Panc1 (cell line): ENCODE data around the gene BABAM2. TPM values are rescaled to one million over a fixed set of nuclear protein-coding genes. Genes with fewer than 3 reads are reported as not detected.

Experiments used
- ATAC-seq: fragments of 200-7000 bp; cut with Tn5 transposase; 2 replicates; pipeline ENCODE4 v1.9.1; 2020; ENCODE audit warnings: mild to moderate bottlenecking, moderate library complexity
- BruUV-seq: library from RNA; stranded (reverse); fragments of 400-500 nt; replicated peaks from 2 replicates; lab custom pipeline; 2021; lab: Mats Ljungman, UMichigan
- CTCF ChIA-PET: fragments of 300-600 bp; sonication (Branson Sonifier 250); formaldehyde crosslinking; loops from one replicate; lab custom pipeline; 2022; ENCODE audit warnings: antibody characterized with exemption; lab: Charles Lee
- POLR2A ChIA-PET: fragments of 300-600 bp; sonication (Branson Sonifier 250); formaldehyde crosslinking; loops from one replicate; lab custom pipeline; 2022; ENCODE audit warnings: antibody characterized with exemption; lab: Charles Lee
- DNase-seq: peaks from one replicate; pipeline ENCODE4 v3.0.0-alpha.2; 2010; ENCODE audit warnings: low read depth, low spot score
- H3K27ac ChIP-seq: 2 replicates; pipeline ENCODE4 v1.5.1; 2011; ENCODE audit warnings: mild to moderate bottlenecking, low read length, inconsistent platforms
- H3K27me3 ChIP-seq: fragments of 200-500 bp; sonication (Bioruptor generic); 2 replicates; pipeline ENCODE4 v1.6.0; 2014; ENCODE audit warnings: low read length, inconsistent platforms; ENCODE audit not compliant: control insufficient read depth, insufficient read depth
- H3K36me3 ChIP-seq: fragments of 200-500 bp; sonication (Bioruptor generic); 2 replicates; pipeline ENCODE4 v1.5.1; 2014; ENCODE audit warnings: inconsistent platforms, mild to moderate bottlenecking, low read length, moderate library complexity; ENCODE audit not compliant: control insufficient read depth, insufficient read depth
- H3K4me1 ChIP-seq: 2 replicates; pipeline ENCODE4 v1.5.1; 2011; ENCODE audit warnings: inconsistent platforms, mild to moderate bottlenecking, low read length, moderate library complexity; ENCODE audit not compliant: control insufficient read depth, insufficient read depth
- H3K4me3 ChIP-seq, 2 experiments: 2 replicates each; pipeline ENCODE4 v1.5.1; 2011 to 2012; ENCODE audit warnings: low read depth in 2 of 2, low read length in 2 of 2, mild to moderate bottlenecking in 2 of 2, inconsistent platforms in 1 of 2, moderate library complexity in 1 of 2
- H3K9me3 ChIP-seq: fragments of 200-500 bp; sonication (Bioruptor generic); 2 replicates; pipeline ENCODE4 v1.5.1; 2014; ENCODE audit warnings: low read depth, mild to moderate bottlenecking, inconsistent platforms, low read length, moderate library complexity; ENCODE audit not compliant: control insufficient read depth, insufficient read depth
- CTCF ChIP-seq: fragments of 450-650 bp; IDR thresholded peaks from 2 replicates; pipeline ENCODE4 v1.5.1; 2017; ENCODE audit warnings: mild to moderate bottlenecking
- POLR2AphosphoS5 ChIP-seq: IDR thresholded peaks from 2 replicates; pipeline ENCODE4 v1.6.1; 2012; ENCODE audit warnings: mild to moderate bottlenecking, low read depth, low read length, moderate library complexity
- REST ChIP-seq, 2 experiments: IDR thresholded peaks; 2 replicates each; pipeline ENCODE4 v1.6.1; 2011 to 2012; ENCODE audit warnings: low read depth in 2 of 2, control low read depth in 1 of 2, low read length in 1 of 2, mild to moderate bottlenecking in 1 of 2, moderate library complexity in 1 of 2; ENCODE audit not compliant: insufficient read depth in 1 of 2
- SIN3A ChIP-seq: IDR thresholded peaks from 2 replicates; pipeline ENCODE4 v1.6.1; 2012; ENCODE audit warnings: low read depth, mild to moderate bottlenecking, low read length, moderate library complexity, borderline replicate concordance; ENCODE audit not compliant: insufficient read depth
- TCF7L2 ChIP-seq: IDR thresholded peaks from 2 replicates; pipeline ENCODE4 v1.6.1; 2011; ENCODE audit warnings: mild to moderate bottlenecking, low read depth, low read length, inconsistent platforms
- in situ Hi-C: cut with HindIII; loops from 2 replicates; pipeline ENCODE4 v1.10.0; 2016; ENCODE audit warnings: low sequenced_read_pairs, low pct_unique_long_range_greater_than_20kb
- intact Hi-C: fragments of 100-400 bp; cut with micrococcal nuclease; formaldehyde crosslinking; loops from one replicate; pipeline ENCODE4 v1.10.0; 2022; ENCODE audit not compliant: unreplicated experiment
- total RNA-seq: library from RNA; stranded (reverse); gene quantifications from one replicate; pipeline ENCODE4 v1.2.1, GENCODE V29; 2021; ENCODE audit not compliant: unreplicated experiment

BABAM2 gene
- total RNA-seq, 1 experiment from 2014 or later: 31.2 TPM

- TF ChIP-seq REST (IDR thresholded peaks at IDR 0.05; ENCODE audit: insufficient read depth in 1 of 2, low read depth in 2 of 2, low read length in 1 of 2) (no peak), TCF7L2 (no peak), SIN3A (no peak), CTCF (no peak), POLR2AphosphoS5 (no peak)
- H3K36me3 ChIP-seq: no peaks in the 10 kb centered on the region
- no peaks in the 10 kb centered on the region for H3K4me1 ChIP-seq
- DNase-seq: no peak
- POLR2A ChIA-PET: no interaction called here
- ATAC-seq: no peak
- CTCF ChIA-PET: no interaction called here
- no peaks in the 10 kb centered on the region for H3K27me3 ChIP-seq
- H3K9me3 ChIP-seq: no peaks in the 10 kb centered on the region
- BruUV-seq: no TSS peak
- no peak overlapping the region for H3K4me3 ChIP-seq
- H3K27ac ChIP-seq: no peak overlapping the region
- intact Hi-C loops (no loop called here), in situ Hi-C loops (no loop called here)
These were observed 20.8 kb upstream of the BABAM2 start for GRCh38 chr2:27869763-27870162.

GRCh38 chr2:27870724-27871123 lies 19.8 kb upstream of the BABAM2 start:
- ATAC-seq (no peak), DNase-seq (no peak)
- BruUV-seq: no TSS peak
- no peaks in the 10 kb centered on the region for H3K9me3 ChIP-seq
- no peak overlapping the region for H3K4me3 ChIP-seq
- POLR2A ChIA-PET: no interaction called here
- TF ChIP-seq POLR2AphosphoS5: no peak
- no peak for TF ChIP-seq CTCF
- no peak for TF ChIP-seq SIN3A
- no peak for TF ChIP-seq TCF7L2
- TF ChIP-seq REST (IDR thresholded peaks at IDR 0.05; ENCODE audit: insufficient read depth in 1 of 2, low read depth in 2 of 2, low read length in 1 of 2): no peak
- H3K36me3 ChIP-seq: no peaks in the 10 kb centered on the region
- intact Hi-C loops (no loop called here), in situ Hi-C loops (no loop called here)
- no peak overlapping the region for H3K27ac ChIP-seq
- no peaks in the 10 kb centered on the region for H3K27me3 ChIP-seq
- no peaks in the 10 kb centered on the region for H3K4me1 ChIP-seq
- CTCF ChIA-PET: no interaction called here
